ENCODE results near the gene PLA2G4D.

DNA sequence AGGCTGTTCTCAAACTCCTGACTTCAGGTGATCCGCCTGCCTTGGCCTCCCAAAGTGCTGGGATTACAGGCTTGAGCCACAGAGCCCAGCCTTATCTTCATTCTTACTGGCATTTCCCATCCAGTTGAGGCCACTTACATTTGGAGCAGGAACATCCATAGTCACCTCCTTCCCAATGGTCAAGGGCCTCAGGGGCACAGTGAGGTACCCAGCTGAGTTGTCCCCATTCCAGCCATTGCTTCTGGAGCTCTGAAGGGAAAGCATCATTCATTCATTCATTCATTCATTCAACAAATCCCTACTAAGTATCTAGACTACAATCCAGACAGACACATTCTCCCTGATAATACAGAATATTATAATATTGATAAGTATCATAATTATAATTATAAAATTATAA is 12.2 kb downstream of the PLA2G4D start:
- TF ChIP-seq, protein P1, sequence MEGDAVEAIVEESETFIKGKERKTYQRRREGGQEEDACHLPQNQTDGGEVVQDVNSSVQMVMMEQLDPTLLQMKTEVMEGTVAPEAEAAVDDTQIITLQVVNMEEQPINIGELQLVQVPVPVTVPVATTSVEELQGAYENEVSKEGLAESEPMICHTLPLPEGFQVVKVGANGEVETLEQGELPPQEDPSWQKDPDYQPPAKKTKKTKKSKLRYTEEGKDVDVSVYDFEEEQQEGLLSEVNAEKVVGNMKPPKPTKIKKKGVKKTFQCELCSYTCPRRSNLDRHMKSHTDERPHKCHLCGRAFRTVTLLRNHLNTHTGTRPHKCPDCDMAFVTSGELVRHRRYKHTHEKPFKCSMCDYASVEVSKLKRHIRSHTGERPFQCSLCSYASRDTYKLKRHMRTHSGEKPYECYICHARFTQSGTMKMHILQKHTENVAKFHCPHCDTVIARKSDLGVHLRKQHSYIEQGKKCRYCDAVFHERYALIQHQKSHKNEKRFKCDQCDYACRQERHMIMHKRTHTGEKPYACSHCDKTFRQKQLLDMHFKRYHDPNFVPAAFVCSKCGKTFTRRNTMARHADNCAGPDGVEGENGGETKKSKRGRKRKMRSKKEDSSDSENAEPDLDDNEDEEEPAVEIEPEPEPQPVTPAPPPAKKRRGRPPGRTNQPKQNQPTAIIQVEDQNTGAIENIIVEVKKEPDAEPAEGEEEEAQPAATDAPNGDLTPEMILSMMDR (conservative IDR thresholded peaks at IDR 0.05 in 1 of 2, IDR thresholded peaks at IDR 0.05 in 1 of 2; ENCODE audit: low read depth in 1 of 2, low read length in 2 of 2) = no peak
- no peak for TF ChIP-seq EZH2 (IDR thresholded peaks at IDR 0.05; ENCODE audit: low read length, missing control alignments)
